HG02973 (cell line): ENCODE results near the gene DCAF12L1.

Experiments
- ATAC-seq: cut with Tn5 transposase; IDR thresholded peaks from one replicate; pipeline ENCODE4 v1.9.1; 2021; ENCODE audit warnings: moderate library complexity; ENCODE audit not compliant: unreplicated experiment

Gene DCAF12L1

GRCh38 chrX:126552313-126553022 lies at the start of gene DCAF12L1:
Gene DCAF12L1 (minus strand): TSS chrX:126552814. CDS start chrX:126552608, 206 bp downstream.
- ATAC-seq, result no peak

GRCh38 chrX:126580877-126581276 lies 28.3 kb upstream of the DCAF12L1 start:
- ATAC-seq, result no peak

GRCh38 chrX:126575911-126576310 lies 23.3 kb upstream of the DCAF12L1 start:
- ATAC-seq, result no peak

GRCh38 chrX:126557151-126557550 lies 4.5 kb upstream of the DCAF12L1 start:
- no peak for ATAC-seq

- ATAC-seq, result no peak
Observed at GRCh38 chrX:126551725-126552312, 795 bp downstream of the DCAF12L1 start.

GRCh38 chrX:126551306-126551705 lies 1.3 kb downstream of the DCAF12L1 start:
- ATAC-seq, result no peak

GRCh38 chrX:126550816-126551215 lies 1.8 kb downstream of the DCAF12L1 start:
- no peak for ATAC-seq

GRCh38 chrX:126509923-126510322 lies 42.7 kb downstream of the DCAF12L1 start:
- ATAC-seq, result no peak
